ENCODE data around the gene C2orf42. TPM values are rescaled to one million over a fixed set of nuclear protein-coding genes. Genes with fewer than 3 reads are reported as not detected.

C2orf42 gene
- total and polyA plus RNA-seq, 2 experiments from 2014 or later = 10.0 to 11.9 TPM

DNA sequence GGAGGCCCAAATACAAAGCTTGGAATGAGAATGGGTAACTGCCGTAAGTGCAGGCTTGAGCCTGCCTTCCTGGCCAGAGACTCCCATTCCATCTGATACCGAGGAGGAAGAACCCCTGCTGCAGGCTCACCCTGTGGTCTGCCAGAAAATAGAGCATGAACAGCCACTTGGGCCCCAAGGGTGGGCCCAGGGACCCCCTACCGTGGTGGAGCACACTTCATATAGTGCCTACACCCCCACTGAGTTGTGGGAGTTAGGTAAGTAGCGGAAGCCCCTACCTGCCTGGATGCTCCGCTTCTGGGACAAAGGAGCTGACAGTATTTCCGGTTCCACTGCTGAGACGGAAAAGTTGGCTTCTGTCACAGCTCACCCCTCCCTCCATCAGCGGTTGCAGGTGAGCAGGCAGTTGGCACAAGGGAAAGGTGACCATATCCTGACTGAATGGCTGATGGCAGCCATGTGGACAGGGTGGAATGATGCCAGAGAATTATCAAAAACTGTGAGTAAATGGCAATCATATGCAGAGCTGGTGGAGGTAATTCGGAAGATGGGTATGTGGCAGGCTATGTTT is 11.5 kb upstream of the C2orf42 start:
- Histone ChIP-seq H3K4me3 (no peak overlapping the region), H3K36me3 (no peaks in the 10 kb centered on the region), H3K4me1 (ENCODE audit: low read depth) (no peaks in the 10 kb centered on the region), H3K27me3 (no peaks in the 10 kb centered on the region), H3K27ac (no peak overlapping the region), H3K9me3 (ENCODE audit: low read depth) (no peaks in the 10 kb centered on the region)
- no peak for TF ChIP-seq CTCF (IDR thresholded peaks at IDR 0.05; ENCODE audit: low read depth, low read length)
- no peak for DNase-seq (ENCODE audit: low read depth in 1 of 2, low spot score in 1 of 2)

DNA sequence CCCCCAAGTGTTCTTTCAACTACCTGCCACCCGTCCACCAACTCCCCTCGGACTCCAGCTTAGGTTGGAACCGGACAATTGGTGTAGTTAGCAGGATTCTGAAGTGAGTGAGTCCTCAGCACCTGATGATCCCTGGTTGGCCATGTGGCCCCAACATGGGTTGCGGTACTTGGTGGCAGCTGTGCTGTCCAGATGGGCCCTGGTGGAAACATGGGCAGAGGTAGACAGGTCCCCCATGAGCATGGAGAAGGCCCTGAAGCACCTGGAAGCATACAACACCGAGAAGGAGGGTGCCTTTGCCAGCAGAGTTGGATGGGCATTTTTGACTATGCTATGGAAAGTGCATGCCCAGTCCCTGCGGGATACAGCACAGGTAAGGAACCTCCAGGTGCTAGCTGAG is 11.0 kb upstream of the C2orf42 start:
- TF ChIP-seq CTCF (IDR thresholded peaks at IDR 0.05; ENCODE audit: low read depth, low read length) = no peak
- Histone ChIP-seq H3K4me3 (no peak overlapping the region), H3K27me3 (no peaks in the 10 kb centered on the region), H3K4me1 (ENCODE audit: low read depth) (no peaks in the 10 kb centered on the region), H3K36me3 (no peaks in the 10 kb centered on the region), H3K9me3 (ENCODE audit: low read depth) (no peaks in the 10 kb centered on the region), H3K27ac (no peak overlapping the region)
- DNase-seq (ENCODE audit: low read depth in 1 of 2, low spot score in 1 of 2) = no peak

DNA sequence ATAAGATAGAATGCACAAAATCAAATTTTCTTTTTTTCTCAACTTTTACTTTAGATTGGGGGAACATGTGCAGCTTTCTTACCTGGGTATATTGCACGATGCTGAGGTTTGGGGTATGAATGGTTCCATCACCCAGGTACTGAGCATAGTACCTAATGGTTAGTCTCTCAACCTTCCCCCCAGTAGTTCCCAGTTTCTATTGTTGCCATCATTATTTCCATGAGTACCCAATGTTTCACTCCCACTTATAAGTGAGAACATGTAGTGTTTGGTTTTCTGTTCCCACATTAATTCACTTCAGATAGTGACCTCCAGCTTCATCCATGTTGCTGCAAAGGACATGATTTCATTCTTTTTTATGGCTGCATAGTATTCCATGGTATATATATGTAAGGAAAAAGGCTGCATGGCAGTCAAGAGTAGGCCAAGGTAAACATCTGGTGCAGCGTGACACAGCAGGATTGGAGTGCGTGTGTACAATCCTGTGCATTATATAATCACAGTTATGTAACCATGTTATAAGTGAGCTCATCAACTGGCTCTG is 10.5 kb upstream of the C2orf42 start:
- Histone ChIP-seq H3K27ac (no peak overlapping the region), H3K27me3 (no peaks in the 10 kb centered on the region), H3K36me3 (no peaks in the 10 kb centered on the region), H3K4me1 (ENCODE audit: low read depth) (no peaks in the 10 kb centered on the region), H3K9me3 (ENCODE audit: low read depth) (no peaks in the 10 kb centered on the region), H3K4me3 (no peak overlapping the region)
- no peak for DNase-seq (ENCODE audit: low read depth in 1 of 2, low spot score in 1 of 2)
- TF ChIP-seq CTCF (IDR thresholded peaks at IDR 0.05; ENCODE audit: low read depth, low read length) = no peak

GRCh38 chr2:70199320-70199864 is 8.6 kb upstream of the C2orf42 start:
- Histone ChIP-seq H3K4me1 (ENCODE audit: low read depth) (no peaks in the 10 kb centered on the region), H3K4me3 (no peak overlapping the region), H3K27ac (no peak overlapping the region), H3K36me3 (no peaks in the 10 kb centered on the region), H3K9me3 (ENCODE audit: low read depth) (no peaks in the 10 kb centered on the region), H3K27me3 (no peaks in the 10 kb centered on the region)
- no peak for DNase-seq (ENCODE audit: low read depth in 1 of 2, low spot score in 1 of 2)
- no peak for TF ChIP-seq CTCF (IDR thresholded peaks at IDR 0.05; ENCODE audit: low read depth, low read length)

DNA sequence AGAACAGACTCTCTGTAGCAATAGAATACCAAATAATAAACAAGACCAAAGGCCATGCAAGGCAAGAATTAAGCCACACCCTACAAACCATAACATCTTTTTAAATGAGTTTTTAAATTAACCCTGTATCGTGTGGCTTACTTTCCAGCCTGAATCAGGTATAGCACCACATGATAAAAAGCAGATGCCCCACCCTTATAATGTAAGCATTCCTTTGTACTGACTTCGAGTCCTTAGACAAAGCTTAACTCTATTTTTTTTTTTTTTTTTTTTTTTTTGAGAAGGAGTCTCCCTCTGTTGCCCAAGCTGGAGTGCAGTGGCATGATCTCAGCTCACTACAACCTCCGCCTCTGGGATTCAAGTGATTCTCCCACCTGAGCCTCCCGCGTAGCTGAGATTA is 1.7 kb upstream of the C2orf42 start:
- no peak for TF ChIP-seq CTCF (IDR thresholded peaks at IDR 0.05; ENCODE audit: low read depth, low read length)
- H3K4me1 ChIP-seq (ENCODE audit: low read depth) = no peaks in the 10 kb centered on the region
- no peak overlapping the region for H3K27ac ChIP-seq
- H3K9me3 ChIP-seq (ENCODE audit: low read depth) = no peaks in the 10 kb centered on the region
- no peak for DNase-seq (ENCODE audit: low read depth in 1 of 2, low spot score in 1 of 2)
- H3K27me3 ChIP-seq = no peaks in the 10 kb centered on the region
- no peak overlapping the region for H3K4me3 ChIP-seq
- H3K36me3 ChIP-seq = no peaks in the 10 kb centered on the region

All from cardiac muscle cell (in vitro differentiated cells and primary cell).